Measurements from ENCODE around the gene FKBP7. TPM values are rescaled to one million over a fixed set of nuclear protein-coding genes. Genes with fewer than 3 reads are reported as not detected.
"Not testable (repeated sequence)": the region's sequence is repeated elsewhere in the genome, so short reads cannot be mapped to it uniquely, and the experiment has no call there.

Gene FKBP7
- total RNA-seq, 1 donor from 2014 or later = 109 TPM

- no peak for DNase-seq (ENCODE audit: low spot score)
Observed at GRCh38 chr2:178449700-178450523, 28.5 kb downstream of the FKBP7 start.

GRCh38 chr2:178448968-178449661 is 29.3 kb downstream of the FKBP7 start:
- no peak for DNase-seq (ENCODE audit: low spot score)

GRCh38 chr2:178441426-178441825 is 37.0 kb downstream of the FKBP7 start:
- DNase-seq (ENCODE audit: low spot score) = no peak

- no peak for DNase-seq (ENCODE audit: low spot score)
Observed at GRCh38 chr2:178436662-178437061, 41.7 kb downstream of the FKBP7 start.

GRCh38 chr2:178429336-178429735 is 49.1 kb downstream of the FKBP7 start:
- DNase-seq (ENCODE audit: low spot score) = no peak

GRCh38 chr2:178428396-178428806 is 50.0 kb downstream of the FKBP7 start:
- DNase-seq (ENCODE audit: low spot score) = no peak

- no peak for DNase-seq (ENCODE audit: low spot score)
Observed at GRCh38 chr2:178427458-178427857, 50.9 kb downstream of the FKBP7 start.

- no peak for DNase-seq (ENCODE audit: low spot score)
Observed at GRCh38 chr2:178426388-178426787, 52.0 kb downstream of the FKBP7 start.

GRCh38 chr2:178425255-178425827 is 53.1 kb downstream of the FKBP7 start:
- no peak for DNase-seq (ENCODE audit: low spot score)

- not testable (repeated sequence) for DNase-seq (ENCODE audit: low spot score)
Observed at GRCh38 chr2:178423746-178424145, 54.7 kb downstream of the FKBP7 start.

GRCh38 chr2:178422097-178422496 is 56.3 kb downstream of the FKBP7 start:
- no peak for DNase-seq (ENCODE audit: low spot score)

- DNase-seq (ENCODE audit: low spot score) = no peak
Observed at GRCh38 chr2:178420463-178420999, 57.9 kb downstream of the FKBP7 start.

- DNase-seq (ENCODE audit: low spot score) = no peak
Observed at GRCh38 chr2:178419123-178419522, 59.3 kb downstream of the FKBP7 start.

GRCh38 chr2:178418426-178418825 is 60.0 kb downstream of the FKBP7 start:
- DNase-seq (ENCODE audit: low spot score) = no peak

- no peak for DNase-seq (ENCODE audit: low spot score)
Observed at GRCh38 chr2:178417916-178418315, 60.5 kb downstream of the FKBP7 start.

GRCh38 chr2:178415979-178416378 is 62.4 kb downstream of the FKBP7 start:
- no peak for DNase-seq (ENCODE audit: low spot score)

- DNase-seq (ENCODE audit: low spot score) = peak; percentile 96
Observed at GRCh38 chr2:178414266-178415247, 63.8 kb downstream of the FKBP7 start.

All from umbilical cord (tissue), 2 donors.